Neuronal stem cell (in vitro differentiated cells): ENCODE results near the gene TIMP3.
"Not testable (repeated sequence)": the region's sequence is repeated elsewhere in the genome, so short reads cannot be mapped to it uniquely, and the experiment has no call there.

Source experiments
- DNase-seq: peaks from one replicate; pipeline ENCODE4 v3.0.0-alpha.2; 2013; ENCODE audit warnings: low spot score
- H2AFZ ChIP-seq: one replicate; pipeline ENCODE4 v1.6.1; 2013; ENCODE audit warnings: mild to moderate bottlenecking, low read length, inconsistent platforms
- H2AK5ac ChIP-seq: 2 replicates; pipeline ENCODE4 v1.6.1; 2013; ENCODE audit warnings: low read depth, mild to moderate bottlenecking, inconsistent platforms, low read length, moderate library complexity, mixed read lengths
- H2BK120ac ChIP-seq: 2 replicates; pipeline ENCODE4 v1.6.1; 2013; ENCODE audit warnings: low read depth, mild to moderate bottlenecking, inconsistent platforms, low read length, moderate library complexity, mixed read lengths
- H2BK12ac ChIP-seq: one replicate; pipeline ENCODE4 v1.6.1; 2013; ENCODE audit warnings: low read length, inconsistent platforms
- H2BK15ac ChIP-seq: 2 replicates; pipeline ENCODE4 v1.6.1; 2013; ENCODE audit warnings: mild to moderate bottlenecking, low read length, inconsistent platforms, mixed read lengths
- H2BK5ac ChIP-seq: one replicate; pipeline ENCODE4 v1.6.1; 2013; ENCODE audit warnings: inconsistent platforms, mild to moderate bottlenecking, low read length, moderate library complexity
- H3K14ac ChIP-seq: one replicate; pipeline ENCODE4 v1.6.1; 2013; ENCODE audit warnings: low read length, inconsistent platforms
- H3K18ac ChIP-seq: 2 replicates; pipeline ENCODE4 v1.6.1; 2013; ENCODE audit warnings: low read length, inconsistent platforms
- H3K23ac ChIP-seq: 2 replicates; pipeline ENCODE4 v1.6.1; 2013; ENCODE audit warnings: low read depth, mild to moderate bottlenecking, mixed read lengths, low read length, inconsistent platforms; ENCODE audit not compliant: poor library complexity
- H3K27ac ChIP-seq: replicated peaks from 3 replicates; pipeline ENCODE4 v1.5.1; 2013; ENCODE audit warnings: low read length, inconsistent platforms
- H3K27me3 ChIP-seq, 3 experiments: 2 replicates each; pipeline ENCODE4 v1.6.1; 2013; ENCODE audit warnings: low read length in 3 of 3, mild to moderate bottlenecking in 2 of 3, inconsistent platforms in 1 of 3, low read depth in 1 of 3, mixed read lengths in 1 of 3, moderate library complexity in 1 of 3; ENCODE audit not compliant: control insufficient read depth in 3 of 3, insufficient read depth in 3 of 3
- H3K36me3 ChIP-seq, 2 donors: replicated peaks in 1 of 2; 2 replicates each; pipeline ENCODE4 v1.6.1; 2013; ENCODE audit warnings: low read length in 2 of 2; ENCODE audit not compliant: control insufficient read depth in 2 of 2, insufficient read depth in 2 of 2
- H3K4ac ChIP-seq: 2 replicates; pipeline ENCODE4 v1.6.1; 2013; ENCODE audit warnings: inconsistent platforms, mild to moderate bottlenecking, low read length, moderate library complexity
- H3K4me1 ChIP-seq, 2 donors: 1 replicate in 1 of 2; 2 replicates in 1 of 2; pipeline ENCODE4 v1.6.1; 2013; ENCODE audit warnings: low read length in 2 of 2, low read depth in 1 of 2; ENCODE audit not compliant: control insufficient read depth in 2 of 2, insufficient read depth in 1 of 2
- H3K4me2 ChIP-seq: one replicate; pipeline ENCODE4 v1.6.1; 2013; ENCODE audit warnings: mild to moderate bottlenecking, low read length, inconsistent platforms; ENCODE audit not compliant: insufficient read depth, poor library complexity, severe bottlenecking
- H3K4me3 ChIP-seq, 2 donors: 2 replicates each; pipeline ENCODE4 v1.5.1; 2013; ENCODE audit warnings: low read length in 2 of 2, mild to moderate bottlenecking in 2 of 2, inconsistent platforms in 1 of 2, moderate library complexity in 1 of 2
- H3K79me1 ChIP-seq: one replicate; pipeline ENCODE4 v1.6.1; 2013; ENCODE audit warnings: low read depth, mild to moderate bottlenecking, inconsistent platforms, low read length, moderate library complexity
- H3K9ac ChIP-seq: one replicate; pipeline ENCODE4 v1.6.1; 2013; ENCODE audit warnings: mild to moderate bottlenecking, low read depth, low read length, inconsistent platforms; ENCODE audit not compliant: poor library complexity
- H3K9me3 ChIP-seq, 2 donors: replicated peaks in 1 of 2; 2 replicates each; pipeline versions ENCODE3 to v1.6.1; 2013; ENCODE audit warnings: low read length in 2 of 2, mild to moderate bottlenecking in 2 of 2, inconsistent platforms in 1 of 2, low read depth in 1 of 2, mixed read lengths in 1 of 2, moderate library complexity in 1 of 2; ENCODE audit not compliant: control insufficient read depth in 2 of 2, insufficient read depth in 1 of 2
- H4K8ac ChIP-seq: one replicate; pipeline ENCODE4 v1.6.1; 2013; ENCODE audit warnings: low read depth, mild to moderate bottlenecking, inconsistent platforms, low read length, moderate library complexity
- H4K91ac ChIP-seq: one replicate; pipeline ENCODE4 v1.6.1; 2013; ENCODE audit warnings: low read length, low read depth, mild to moderate bottlenecking, inconsistent platforms; ENCODE audit not compliant: poor library complexity
- WGBS, 2 donors: extraction: QIAGEN DNeasy Blood & Tissue Kit; methylation state at CpG; one replicate each; pipeline ENCODE4 v1.1.7; 2013; ENCODE audit warnings: missing lambda C conversion rate in 2 of 2, mixed read lengths in 1 of 2; ENCODE audit not compliant: insufficient read length in 2 of 2, insufficient replicate concordance in 1 of 2; ENCODE audit errors: extremely low coverage in 2 of 2; 5-methylcytosine and 5-hydroxymethylcytosine counted together

Gene TIMP3

DNA sequence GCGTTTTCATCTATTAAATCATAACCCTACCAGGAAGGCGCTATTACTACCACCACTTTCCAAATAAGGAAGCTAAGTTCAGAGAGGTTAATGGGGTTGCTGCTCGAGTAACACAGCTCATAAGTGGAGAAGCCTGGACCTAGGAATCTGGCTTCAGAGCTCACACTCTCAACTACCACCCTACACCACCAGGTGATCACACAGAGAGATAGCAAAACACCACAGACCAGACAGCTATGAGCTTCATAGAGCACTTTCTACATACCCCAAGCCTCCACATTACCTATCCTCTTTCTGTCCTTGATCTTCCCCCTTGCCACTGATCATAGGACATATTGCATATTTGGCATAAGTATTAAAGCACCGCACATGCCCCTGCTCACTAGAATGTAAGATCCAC lies 65.4 kb downstream of the TIMP3 start:
- no peak overlapping the region for H3K4ac ChIP-seq
- no CpG with 5 or more reads among the region's 4 CpGs for WGBS, 2 donors
- no peaks in the 10 kb centered on the region for H3K27me3 ChIP-seq
- H3K9me3 ChIP-seq: no peaks in the 10 kb centered on the region
- H2AFZ ChIP-seq: no peak overlapping the region
- no peaks in the 10 kb centered on the region for H3K79me1 ChIP-seq
- H3K23ac ChIP-seq: no peak overlapping the region
- no peak overlapping the region for H3K14ac ChIP-seq
- H4K91ac ChIP-seq: no peak overlapping the region
- no peak overlapping the region for H2BK12ac ChIP-seq
- no peak overlapping the region for H3K27ac ChIP-seq
- no peak overlapping the region for H2BK5ac ChIP-seq
- peaks cover 0 to 5% of the 10 kb centered on the region in 2 donors for H3K4me1 ChIP-seq
- no peak overlapping the region for H3K4me2 ChIP-seq
- H3K36me3 ChIP-seq: no peaks in the 10 kb centered on the region
- H3K18ac ChIP-seq: no peak overlapping the region
- no peak overlapping the region for H3K4me3 ChIP-seq
- no peak overlapping the region for H2BK120ac ChIP-seq
- H2BK15ac ChIP-seq: no peak overlapping the region
- no peak for DNase-seq
- no peak overlapping the region for H2AK5ac ChIP-seq
- H3K9ac ChIP-seq: no peak overlapping the region
- H4K8ac ChIP-seq: no peak overlapping the region

DNA sequence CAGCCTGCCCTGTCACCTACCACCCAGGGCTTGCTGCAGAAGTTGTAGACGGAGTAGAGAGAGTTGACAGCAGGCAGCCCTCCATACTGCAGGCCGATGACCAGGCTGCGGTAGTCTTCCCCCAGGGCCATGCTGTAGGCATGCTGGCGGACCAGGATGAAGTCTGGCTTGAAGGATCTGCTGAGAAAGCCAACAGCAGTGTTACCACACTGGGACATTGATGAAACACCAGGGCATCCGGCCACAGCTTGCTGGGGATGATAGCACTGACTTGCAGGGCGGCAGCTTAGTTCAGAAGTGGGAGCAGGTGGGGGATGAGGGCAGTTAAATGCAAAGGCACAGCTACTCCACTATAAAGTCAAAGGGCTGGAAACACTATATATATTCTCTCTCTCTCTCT lies 67.4 kb downstream of the TIMP3 start:
- no peak overlapping the region for H4K91ac ChIP-seq
- H3K9me3 ChIP-seq: no peaks in the 10 kb centered on the region
- H4K8ac ChIP-seq: peak overlapping the region; percentile 43
- H2BK120ac ChIP-seq: peak overlapping the region; percentile 14
- no peak overlapping the region for H3K27ac ChIP-seq
- H2BK15ac ChIP-seq: peak overlapping the region; percentile 30
- H2AFZ ChIP-seq: no peak overlapping the region
- DNase-seq: no peak
- peak overlapping the region; percentile 40 for H3K23ac ChIP-seq
- H3K4ac ChIP-seq: no peak overlapping the region
- H3K18ac ChIP-seq: peak overlapping the region; percentile 88
- no CpG with 5 or more reads among the region's 6 CpGs for WGBS, 2 donors
- H3K9ac ChIP-seq: peak overlapping the region; percentile 10
- no peaks in the 10 kb centered on the region for H3K27me3 ChIP-seq
- no peak overlapping the region for H3K4me2 ChIP-seq
- H3K79me1 ChIP-seq: no peaks in the 10 kb centered on the region
- H3K4me1 ChIP-seq: no peaks in the 10 kb centered on the region
- H2AK5ac ChIP-seq: peak overlapping the region; percentile 13
- no peak overlapping the region for H2BK12ac ChIP-seq
- H3K36me3 ChIP-seq: no peaks in the 10 kb centered on the region
- H3K4me3 ChIP-seq: peak overlapping the region in 1 of 2 donors; percentile 38
- H2BK5ac ChIP-seq: no peak overlapping the region
- no peak overlapping the region for H3K14ac ChIP-seq

DNA sequence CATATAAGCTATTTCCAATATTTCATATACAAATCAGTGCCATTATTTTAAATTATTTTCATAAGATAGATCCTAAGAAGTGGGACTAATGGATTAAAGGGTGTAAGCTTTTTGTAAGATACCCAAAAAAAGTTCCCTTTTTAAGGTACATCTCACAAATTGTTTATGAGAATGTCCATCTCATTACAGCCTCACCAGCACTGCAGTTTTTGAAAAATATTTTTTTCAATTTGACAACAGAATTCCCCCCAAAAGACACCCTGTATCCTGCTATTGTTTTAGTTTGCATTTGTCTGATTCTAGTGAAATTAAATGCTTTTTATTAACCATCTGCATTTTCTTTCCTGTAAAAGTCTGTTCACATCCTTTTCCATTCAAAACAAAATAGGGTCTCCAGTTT lies 69.0 kb downstream of the TIMP3 start:
- Histone ChIP-seq H2BK15ac (no peak overlapping the region), H3K4me1 (no peaks in the 10 kb centered on the region), H4K91ac (no peak overlapping the region), H2BK120ac (no peak overlapping the region), H3K4ac (no peak overlapping the region), H3K4me3 (no peak overlapping the region), H3K14ac (no peak overlapping the region), H3K18ac (no peak overlapping the region), H3K23ac (no peak overlapping the region), H2BK12ac (no peak overlapping the region), H4K8ac (no peak overlapping the region), H3K9ac (no peak overlapping the region), H2AK5ac (no peak overlapping the region), H3K27ac (no peak overlapping the region), H3K4me2 (no peak overlapping the region), H3K79me1 (no peaks in the 10 kb centered on the region), H3K27me3 (no peaks in the 10 kb centered on the region), H3K9me3 (no peaks in the 10 kb centered on the region), H3K36me3 (no peaks in the 10 kb centered on the region), H2AFZ (no peak overlapping the region), H2BK5ac (no peak overlapping the region)
- no peak for DNase-seq

DNA sequence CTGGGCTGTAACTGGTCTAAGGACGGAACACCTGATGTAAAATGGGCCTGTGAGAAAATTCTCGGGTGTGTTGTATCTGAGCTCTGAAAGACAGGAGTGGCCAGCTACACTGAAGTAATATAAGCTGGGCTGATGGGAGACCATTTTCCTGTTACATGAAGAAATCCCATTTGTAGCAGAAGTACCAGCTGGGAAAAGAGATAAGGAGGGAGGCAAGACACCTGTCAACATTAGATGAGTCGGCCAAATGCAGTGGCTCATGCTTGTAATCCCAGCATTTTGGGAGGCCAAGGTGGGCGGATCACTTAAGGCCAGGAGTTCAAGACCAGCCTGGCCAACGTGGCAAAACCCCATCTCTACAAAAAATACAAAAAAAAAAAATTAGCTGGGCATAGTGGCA lies 72.1 kb downstream of the TIMP3 start:
- H2BK12ac ChIP-seq, H3K18ac ChIP-seq, H3K27me3 ChIP-seq, H3K4me1 ChIP-seq, H2BK120ac ChIP-seq, DNase-seq, H3K27ac ChIP-seq, H2AK5ac ChIP-seq, H2BK15ac ChIP-seq, H4K91ac ChIP-seq, H3K9ac ChIP-seq, H3K9me3 ChIP-seq, H4K8ac ChIP-seq, H2BK5ac ChIP-seq, H3K4ac ChIP-seq, H3K14ac ChIP-seq, H3K23ac ChIP-seq, H3K79me1 ChIP-seq, H3K4me3 ChIP-seq, H2AFZ ChIP-seq, H3K4me2 ChIP-seq, H3K36me3 ChIP-seq: not testable (repeated sequence)
- WGBS, 2 donors: no CpG with 5 or more reads among the region's 5 CpGs
